Lower lobe of right lung (tissue), 2 donors: ENCODE measurements around the gene KRT80. TPM values are rescaled to one million over a fixed set of nuclear protein-coding genes. Genes with fewer than 3 reads are reported as not detected.

Experiments used
- ATAC-seq, 2 donors: fragments of 200-7000 bp; cut with Tn5 transposase; one replicate each; pipeline ENCODE4 v1.9.1; 2020 to 2022; ENCODE audit warnings: mild to moderate bottlenecking in 2 of 2, moderate library complexity in 2 of 2
- DNase-seq: peaks from one replicate; pipeline ENCODE4 v3.0.0-alpha.2; 2020
- H3K27ac ChIP-seq: fragments of 200-600 bp; one replicate; pipeline ENCODE4 v1.8.0; 2022
- H3K27me3 ChIP-seq: fragments of 200-600 bp; one replicate; pipeline ENCODE4 v1.8.0; 2022; ENCODE audit warnings: low read depth
- H3K36me3 ChIP-seq: fragments of 200-600 bp; one replicate; pipeline ENCODE4 v1.8.0; 2022; ENCODE audit warnings: mild to moderate bottlenecking
- H3K4me1 ChIP-seq: fragments of 200-600 bp; one replicate; pipeline ENCODE4 v1.8.0; 2022
- H3K4me3 ChIP-seq: fragments of 200-600 bp; one replicate; pipeline ENCODE4 v1.8.0; 2022; ENCODE audit warnings: mild to moderate bottlenecking
- H3K9me3 ChIP-seq: fragments of 200-600 bp; one replicate; pipeline ENCODE4 v1.8.0; 2022
- CTCF ChIP-seq: fragments of 200-600 bp; IDR thresholded peaks from one replicate; pipeline ENCODE4 v1.8.0; 2022; ENCODE audit warnings: antibody characterized with exemption, mild to moderate bottlenecking
- intact Hi-C: fragments of 100-400 bp; cut with DNase I; formaldehyde crosslinking; loops from one replicate; pipeline ENCODE4 v1.11.0; 2022
- total RNA-seq: library from RNA; stranded (reverse); fragmentation: NEBNext Ultra II Directional; extraction: Animal tissue kit (Norgen Biotek cat#: 25700); gene quantifications from one replicate; pipeline ENCODE4 v1.2.1, GENCODE V29; 2021
- donor health status: DM: no; HTN: yes; CAD: no; lungs with severe emphysema.

The KRT80 gene
- total RNA-seq, 1 donor from 2014 or later, result 3.0 TPM

- intact Hi-C loops, result no loop called here
- TF ChIP-seq CTCF, result no peak
- DNase-seq (no peak), ATAC-seq (no peak)
- Histone ChIP-seq H3K36me3 (no peaks in the 10 kb centered on the region), H3K9me3 (no peaks in the 10 kb centered on the region), H3K4me1 (peaks cover under 1% of the 10 kb centered on the region), H3K27me3 (peaks cover 5% of the 10 kb centered on the region), H3K4me3 (no peak overlapping the region), H3K27ac (no peak overlapping the region)
These were observed 34.6 kb upstream of the KRT80 start for GRCh38 chr12:52226446-52226845.

DNA sequence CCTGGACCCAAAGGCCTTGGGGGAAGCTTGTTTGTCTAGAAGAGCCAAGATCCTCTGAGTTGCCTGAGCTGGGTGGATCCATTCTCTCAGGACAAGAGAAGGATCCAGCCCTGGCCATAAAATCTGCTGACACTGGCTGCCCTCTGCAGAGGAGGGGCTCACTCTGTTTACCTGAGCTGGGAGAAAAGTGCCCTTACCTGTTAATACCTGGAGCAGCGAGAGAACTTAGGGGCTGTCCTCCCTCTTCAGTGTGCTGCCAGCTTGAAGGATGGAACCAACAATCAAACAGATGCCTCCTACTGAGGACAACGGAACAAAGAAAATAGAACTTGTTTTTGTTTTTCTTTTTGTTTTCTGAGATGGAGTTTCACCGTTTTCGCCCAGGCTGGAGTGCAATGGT lies 33.9 kb upstream of the KRT80 start:
- Histone ChIP-seq H3K4me3 (no peak overlapping the region), H3K27me3 (peaks cover 5% of the 10 kb centered on the region), H3K4me1 (no peaks in the 10 kb centered on the region), H3K9me3 (no peaks in the 10 kb centered on the region), H3K27ac (no peak overlapping the region), H3K36me3 (no peaks in the 10 kb centered on the region)
- DNase-seq (no peak), ATAC-seq (no peak)
- no peak for TF ChIP-seq CTCF
- intact Hi-C loops, result no loop called here

DNA sequence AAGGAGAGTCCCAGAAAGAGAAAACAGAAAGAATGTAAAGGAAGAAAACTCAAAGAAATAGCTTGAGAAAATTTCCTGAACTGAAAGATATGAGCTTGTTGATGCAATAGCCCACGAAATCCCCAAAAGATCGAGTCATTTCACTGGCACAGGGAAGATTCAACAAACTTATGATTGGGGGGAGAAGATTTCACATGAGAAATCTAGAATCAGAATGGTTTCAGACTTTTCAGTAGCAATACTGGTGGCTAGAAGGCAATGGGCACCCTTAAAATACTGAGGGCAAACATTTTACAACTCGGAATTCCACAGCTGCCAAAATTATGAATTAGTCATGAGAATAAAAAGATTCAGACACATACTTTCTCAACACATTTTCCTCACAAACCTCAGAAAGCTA lies 32.3 kb upstream of the KRT80 start:
- no peaks in the 10 kb centered on the region for H3K4me1 ChIP-seq
- peaks cover 5% of the 10 kb centered on the region for H3K27me3 ChIP-seq
- intact Hi-C loops, result no loop called here
- H3K9me3 ChIP-seq, result no peaks in the 10 kb centered on the region
- H3K36me3 ChIP-seq, result no peaks in the 10 kb centered on the region
- H3K27ac ChIP-seq, result no peak overlapping the region
- no peak for ATAC-seq
- TF ChIP-seq CTCF, result no peak
- DNase-seq, result no peak
- H3K4me3 ChIP-seq, result no peak overlapping the region

- no peaks in the 10 kb centered on the region for H3K36me3 ChIP-seq
- no peak overlapping the region for H3K4me3 ChIP-seq
- no peak overlapping the region for H3K27ac ChIP-seq
- no peaks in the 10 kb centered on the region for H3K4me1 ChIP-seq
- no peak for TF ChIP-seq CTCF
- peaks cover 5% of the 10 kb centered on the region for H3K27me3 ChIP-seq
- ATAC-seq (no peak), DNase-seq (no peak)
- H3K9me3 ChIP-seq, result no peaks in the 10 kb centered on the region
- intact Hi-C loops, result no loop called here
These were observed 31.7 kb upstream of the KRT80 start for GRCh38 chr12:52223406-52224039.

DNA sequence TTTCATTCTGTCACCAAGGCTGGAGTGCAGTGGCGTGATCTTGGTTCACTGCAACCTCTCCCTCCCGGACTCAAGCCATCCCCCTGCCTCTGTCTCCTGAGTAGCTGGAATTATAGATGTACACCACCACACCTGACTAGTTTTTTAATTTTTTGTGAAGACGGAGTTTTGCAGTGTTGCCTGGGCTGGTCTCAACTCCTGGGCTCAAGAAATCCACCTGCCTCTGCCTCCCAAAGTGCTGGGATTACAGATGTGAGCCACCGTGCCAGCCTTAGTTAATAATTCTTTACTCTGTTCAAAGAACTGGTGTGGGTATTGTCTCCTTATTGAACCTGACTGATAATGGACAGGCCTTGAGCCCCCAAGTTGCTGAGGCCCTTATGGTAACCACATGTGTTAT lies 30.9 kb upstream of the KRT80 start:
- H3K27me3 ChIP-seq, result peaks cover 5% of the 10 kb centered on the region
- no peak overlapping the region for H3K4me3 ChIP-seq
- ATAC-seq (no peak), DNase-seq (no peak)
- no peak overlapping the region for H3K27ac ChIP-seq
- intact Hi-C loops, result no loop called here
- H3K36me3 ChIP-seq, result no peaks in the 10 kb centered on the region
- no peaks in the 10 kb centered on the region for H3K9me3 ChIP-seq
- no peak for TF ChIP-seq CTCF
- no peaks in the 10 kb centered on the region for H3K4me1 ChIP-seq
